SU-DHL-6 (cell line): ENCODE measurements around the gene PARL.

ENCODE experiments used
- H2AFZ ChIP-seq: fragments of 200-600 bp; sonication (generic); 2 replicates; pipeline ENCODE4 v1.6.1; 2014; ENCODE audit warnings: low read depth, mild to moderate bottlenecking, moderate library complexity, mixed read lengths, antibody characterized with exemption, low read length; ENCODE audit not compliant: severe bottlenecking
- H3F3A ChIP-seq: fragments of 200-600 bp; shearing (Covaris generic); 2 replicates; pipeline ENCODE4 v1.6.0; 2016; ENCODE audit warnings: antibody characterized with exemption, mild to moderate bottlenecking; ENCODE audit not compliant: insufficient read depth
- H3K27ac ChIP-seq: fragments of 200-600 bp; sonication (generic); 2 replicates; pipeline ENCODE4 v1.5.1; 2016; ENCODE audit warnings: low read depth, mild to moderate bottlenecking, low read length, moderate library complexity, mixed read lengths
- H3K27me3 ChIP-seq: fragments of 200-600 bp; sonication (generic), shearing (Covaris generic); 2 replicates; pipeline ENCODE4 v1.6.0; 2014; ENCODE audit warnings: mild to moderate bottlenecking, low read length
- H3K36me3 ChIP-seq: fragments of 200-600 bp; sonication (generic); 2 replicates; pipeline ENCODE4 v1.6.1; 2014; ENCODE audit warnings: mild to moderate bottlenecking, low read length, mixed read lengths
- H3K4me2 ChIP-seq: fragments of 300-600, 200-600 bp; shearing (Covaris generic), sonication (generic); 2 replicates; pipeline ENCODE4 v1.6.0; 2014; ENCODE audit warnings: low read length, low read depth, mild to moderate bottlenecking; ENCODE audit not compliant: poor library complexity, severe bottlenecking
- H3K4me3 ChIP-seq: fragments of 200-600 bp; sonication (generic); 2 replicates; pipeline ENCODE4 v1.5.1; 2014; ENCODE audit warnings: antibody characterized with exemption, low read length, mild to moderate bottlenecking, mixed read lengths; ENCODE audit not compliant: insufficient read depth, poor library complexity, severe bottlenecking
- H3K79me2 ChIP-seq: fragments of 200-600 bp; sonication (generic); 2 replicates; pipeline ENCODE4 v1.6.1; 2014; ENCODE audit warnings: mild to moderate bottlenecking, low read length, moderate library complexity; ENCODE audit not compliant: insufficient read depth
- H3K9ac ChIP-seq: fragments of 200-600 bp; sonication (generic); 2 replicates; pipeline ENCODE4 v1.7.0; 2014; ENCODE audit warnings: mild to moderate bottlenecking, low read length
- H3K9me2 ChIP-seq: fragments of 200-600 bp; sonication (generic); replicated peaks from 2 replicates; pipeline ENCODE4 v1.6.1; 2014; ENCODE audit warnings: low read length; ENCODE audit not compliant: insufficient read depth
- H3K9me3 ChIP-seq: fragments of 200-600 bp; sonication (generic); 2 replicates; pipeline ENCODE4 v1.6.1; 2014; ENCODE audit warnings: low read length, mixed read lengths; ENCODE audit not compliant: insufficient read depth
- H4K20me1 ChIP-seq: fragments of 200-600 bp; sonication (generic); 2 replicates; pipeline ENCODE4 v1.6.1; 2014; ENCODE audit warnings: low read depth, mild to moderate bottlenecking, antibody characterized with exemption, low read length, moderate library complexity, mixed read lengths
- CTCF ChIP-seq: fragments of 200-600 bp; sonication (generic); IDR thresholded peaks from one replicate; pipeline ENCODE4 v1.5.1; 2017; ENCODE audit warnings: antibody characterized with exemption, mild to moderate bottlenecking, low read length, moderate library complexity; ENCODE audit not compliant: insufficient read depth, poor library complexity, severe bottlenecking
- EZH2phosphoT487 ChIP-seq: fragments of 200-600 bp; sonication (generic), shearing (Covaris generic); conservative IDR thresholded peaks from 2 replicates; pipeline ENCODE4 v1.6.1; 2018; ENCODE audit warnings: mild to moderate bottlenecking, antibody characterized with exemption, low read length, moderate library complexity, mixed read lengths

PARL gene

DNA sequence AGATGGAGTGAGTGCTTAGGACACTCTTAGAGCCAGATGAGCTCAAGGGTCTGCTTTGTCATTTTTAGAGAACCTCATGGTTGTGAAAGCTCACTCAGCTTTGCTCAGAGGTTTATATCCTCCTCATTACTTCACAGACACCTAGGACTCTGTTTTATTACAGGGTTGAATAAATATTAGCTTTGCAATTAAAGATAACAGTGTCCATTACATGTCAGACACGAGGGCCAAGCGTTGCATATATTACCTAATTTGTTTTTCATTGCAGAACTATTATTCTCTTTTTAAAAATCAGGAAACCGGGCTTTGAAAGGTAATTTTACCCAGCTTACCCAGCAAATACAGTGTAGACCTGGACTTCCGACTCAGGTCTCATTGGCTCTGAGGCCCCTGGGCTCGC is 75.4 kb downstream of the PARL start:
- Histone ChIP-seq H3K4me3 (no peak overlapping the region), H3K27ac (no peak overlapping the region), H3K4me2 (no peak overlapping the region), H2AFZ (no peak overlapping the region), H3K36me3 (peaks cover 13% of the 10 kb centered on the region; the same call in 1 of the 2 replicates), H4K20me1 (no peaks in the 10 kb centered on the region), H3K9ac (no peak overlapping the region), H3F3A (no peaks in the 10 kb centered on the region), H3K9me3 (no peaks in the 10 kb centered on the region), H3K27me3 (no peaks in the 10 kb centered on the region), H3K79me2 (no peaks in the 10 kb centered on the region), H3K9me2 (no peaks in the 10 kb centered on the region)
- TF ChIP-seq EZH2phosphoT487: no peak
- TF ChIP-seq CTCF: no peak

- peaks cover 14% of the 10 kb centered on the region; the same call in 1 of the 2 replicates for H3K36me3 ChIP-seq
- no peaks in the 10 kb centered on the region for H3K27me3 ChIP-seq
- no peak overlapping the region for H3K9ac ChIP-seq
- TF ChIP-seq CTCF (no peak), EZH2phosphoT487 (no peak)
- no peak overlapping the region for H3K4me3 ChIP-seq
- no peak overlapping the region for H3K27ac ChIP-seq
- H3K9me3 ChIP-seq: no peaks in the 10 kb centered on the region
- no peak overlapping the region for H2AFZ ChIP-seq
- no peaks in the 10 kb centered on the region for H3K9me2 ChIP-seq
- H3F3A ChIP-seq: no peaks in the 10 kb centered on the region
- no peaks in the 10 kb centered on the region for H4K20me1 ChIP-seq
- H3K4me2 ChIP-seq: no peak overlapping the region
- H3K79me2 ChIP-seq: no peaks in the 10 kb centered on the region
Observed at GRCh38 chr3:183808355-183808754, 76.3 kb downstream of the PARL start.

- H3F3A ChIP-seq: no peaks in the 10 kb centered on the region
- H3K36me3 ChIP-seq: peaks cover 17% of the 10 kb centered on the region; the same call in 1 of the 2 replicates
- H3K27me3 ChIP-seq: no peaks in the 10 kb centered on the region
- H3K79me2 ChIP-seq: no peaks in the 10 kb centered on the region
- H3K9me3 ChIP-seq: no peaks in the 10 kb centered on the region
- no peaks in the 10 kb centered on the region for H4K20me1 ChIP-seq
- H3K27ac ChIP-seq: no peak overlapping the region
- H3K9ac ChIP-seq: no peak overlapping the region
- no peak for TF ChIP-seq EZH2phosphoT487
- no peak for TF ChIP-seq CTCF
- H3K4me2 ChIP-seq: no peak overlapping the region
- no peaks in the 10 kb centered on the region for H3K9me2 ChIP-seq
- H3K4me3 ChIP-seq: no peak overlapping the region
- H2AFZ ChIP-seq: no peak overlapping the region
Observed at GRCh38 chr3:183807881-183808280, 76.8 kb downstream of the PARL start.
